Transverse colon (tissue), 4 donors: ENCODE measurements around the gene KAZN.

Experiments
- CTCF ChIP-seq, 5 experiments: fragments of 200-600 bp in 3 of 5; fragments of 450-650 bp in 2 of 5; sonication (generic) in 3 of 5; IDR thresholded peaks; 1 replicate in 2 of 5; 2 replicates in 3 of 5; pipeline ENCODE4 v1.5.1; 2016 to 2017; ENCODE audit warnings: antibody characterized with exemption in 5 of 5, inconsistent platforms in 3 of 5, mild to moderate bottlenecking in 2 of 5, moderate library complexity in 1 of 5
- POLR2AphosphoS5 ChIP-seq, 3 donors: sonication (generic); formaldehyde crosslinking; IDR thresholded peaks; one replicate each; pipeline ENCODE4 v1.6.1; 2016; ENCODE audit warnings: antibody characterized with exemption in 3 of 3

- TF ChIP-seq POLR2AphosphoS5 (IDR thresholded peaks at IDR 0.05), result no peak
- TF ChIP-seq CTCF (IDR thresholded peaks at IDR 0.05), result no peak
Observed at GRCh38 chr1:14848625-14849024, 250.1 kb downstream of the KAZN start.
